HepG2 (cell line): ENCODE measurements around the gene CMA1. TPM values are rescaled to one million over a fixed set of nuclear protein-coding genes. Genes with fewer than 3 reads are reported as not detected.

ENCODE experiments used
- BORCS8-MEF2B ChIP-seq: sonication (generic); formaldehyde crosslinking; IDR thresholded peaks from 2 replicates; pipeline ENCODE4 v1.8.0; 2022; ENCODE audit warnings: mild to moderate bottlenecking, missing genetic modification reagents
- KAT8 ChIP-seq: IDR thresholded peaks from 2 replicates; pipeline ENCODE4 v1.6.1; 2016; ENCODE audit warnings: missing genetic modification reagents, missing compliant biosample characterization
- KDM2A ChIP-seq: sonication (generic); formaldehyde crosslinking; IDR thresholded peaks from 2 replicates; pipeline ENCODE4 v1.4.0; 2020; ENCODE audit warnings: low read depth, missing genetic modification reagents, borderline replicate concordance
- MIER2 ChIP-seq: IDR thresholded peaks from 2 replicates; pipeline ENCODE4 v1.6.1; 2016; ENCODE audit warnings: missing biosample characterization, missing genetic modification reagents
- PRPF4 ChIP-seq: fragments of 200-400 bp; formaldehyde crosslinking; IDR thresholded peaks from 2 replicates; pipeline ENCODE4 v1.6.1; 2016; ENCODE audit warnings: low read length, low read depth; ENCODE audit not compliant: poor library complexity, severe bottlenecking
- REPIN1 ChIP-seq: sonication (generic); formaldehyde crosslinking; IDR thresholded peaks from 2 replicates; pipeline ENCODE4 v1.8.0; 2022; ENCODE audit warnings: missing genetic modification reagents, low read depth, mild to moderate bottlenecking, borderline replicate concordance
- SIX1 ChIP-seq: sonication (generic); formaldehyde crosslinking; IDR thresholded peaks from 2 replicates; pipeline ENCODE4 v1.4.0; 2020; ENCODE audit warnings: missing genetic modification reagents, borderline replicate concordance
- SIX4 ChIP-seq: sonication (generic); formaldehyde crosslinking; IDR thresholded peaks from 2 replicates; pipeline ENCODE4 v1.4.0; 2020; ENCODE audit warnings: missing genetic modification reagents
- TARDBP ChIP-seq: sonication (generic); formaldehyde crosslinking; IDR thresholded peaks from 2 replicates; pipeline ENCODE4 v1.8.0; 2022; ENCODE audit warnings: mild to moderate bottlenecking, missing genetic modification reagents
- ZGPAT ChIP-seq: IDR thresholded peaks from 2 replicates; pipeline ENCODE4 v1.6.1; 2016; ENCODE audit warnings: mild to moderate bottlenecking
- ZHX1 ChIP-seq: sonication (generic); formaldehyde crosslinking; IDR thresholded peaks from 2 replicates; pipeline ENCODE4 v1.8.1; 2022; ENCODE audit warnings: low read depth, mild to moderate bottlenecking, missing genetic modification reagents
- ZNF619 ChIP-seq: sonication (generic); formaldehyde crosslinking; IDR thresholded peaks from 2 replicates; pipeline ENCODE4 v1.4.0; 2020; ENCODE audit warnings: mild to moderate bottlenecking, missing genetic modification reagents
- ZNF788 ChIP-seq: sonication (generic); formaldehyde crosslinking; IDR thresholded peaks from 2 replicates; pipeline ENCODE4 v1.5.0; 2020; ENCODE audit warnings: mild to moderate bottlenecking, missing genetic modification reagents, borderline replicate concordance
- polyA plus RNA-seq, 8 experiments: library from polyadenylated mRNA; depleted of rRNA in 3 of 8; stranded (reverse) in 7 of 8; unstranded in 1 of 8; fragments of >200 nt; fragmentation: Illumina TruSeq in 4 of 8; extraction: Trizol in 4 of 8; gene quantifications; 2 replicates each; pipeline versions ENCODE4 v1.2.1 to v1.2.3, GENCODE V29; 2011 to 2016; ENCODE audit warnings: low read depth in 4 of 8, missing spikeins in 1 of 8, mixed read lengths in 1 of 8; ENCODE audit not compliant: insufficient read depth in 1 of 8
- total RNA-seq, 5 experiments: library from RNA; depleted of rRNA; stranded (reverse); fragments of >200 nt; fragmentation: Illumina TruSeq; extraction: Trizol; gene quantifications; 2 replicates each; pipeline ENCODE4 v1.2.3, GENCODE V29; 2016; ENCODE audit warnings: low read depth in 1 of 5

CMA1 gene
- total and polyA plus RNA-seq, 2 of the 13 experiments (the other 11 are each of a cell fraction or from before 2014, with no cell fraction given): not detected

GRCh38 chr14:24491586-24492408, 16.3 kb downstream of the CMA1 start (continued):
- TF ChIP-seq KAT8 (CRISPR knock-in tag) (0 out of 2 replicates have a peak, but pooled peaks have one; percentile 30), SIX4 (CRISPR knock-in tag) (0 out of 2 replicates have a peak, but pooled peaks have one; percentile 30), BORCS8-MEF2B (0 out of 2 replicates have a peak, but pooled peaks have one; percentile 53), ZGPAT (CRISPR knock-in tag) (peak; percentile 39; the same call in 1 of the 2 replicates), SIX1 (peak; percentile 84), MIER2 (CRISPR knock-in tag) (0 out of 2 replicates have a peak, but pooled peaks have one; percentile 44), ZNF788 (CRISPR knock-in tag) (peak; percentile 92), REPIN1 (CRISPR knock-in tag) (0 out of 2 replicates have a peak, but pooled peaks have one; percentile 26), TARDBP (CRISPR knock-in tag) (peak; percentile 67; the same call in 1 of the 2 replicates), KDM2A (CRISPR knock-in tag) (peak; percentile 42; the same call in 1 of the 2 replicates), ZHX1 (0 out of 2 replicates have a peak, but pooled peaks have one; percentile 59), ZNF619 (CRISPR knock-in tag) (0 out of 2 replicates have a peak, but pooled peaks have one; percentile 56), PRPF4 (peak; percentile 51)
